Stromal cell of bone marrow (primary cell): ENCODE data around the gene RAB8A.
"Not testable (repeated sequence)": the region's sequence is repeated elsewhere in the genome, so short reads cannot be mapped to it uniquely, and the experiment has no call there.

ENCODE experiments used
- DNase-seq: peaks from one replicate; pipeline ENCODE4 v3.0.0-alpha.2; 2012; ENCODE audit warnings: low read depth

The RAB8A gene

GRCh38 chr19:16112778-16113177 is 1.1 kb downstream of the RAB8A start:
- DNase-seq = no peak

- no peak for DNase-seq
Observed at GRCh38 chr19:16113727-16114126, 2.0 kb downstream of the RAB8A start.

- no peak for DNase-seq
Observed at GRCh38 chr19:16115301-16116039, 3.8 kb downstream of the RAB8A start.

DNA sequence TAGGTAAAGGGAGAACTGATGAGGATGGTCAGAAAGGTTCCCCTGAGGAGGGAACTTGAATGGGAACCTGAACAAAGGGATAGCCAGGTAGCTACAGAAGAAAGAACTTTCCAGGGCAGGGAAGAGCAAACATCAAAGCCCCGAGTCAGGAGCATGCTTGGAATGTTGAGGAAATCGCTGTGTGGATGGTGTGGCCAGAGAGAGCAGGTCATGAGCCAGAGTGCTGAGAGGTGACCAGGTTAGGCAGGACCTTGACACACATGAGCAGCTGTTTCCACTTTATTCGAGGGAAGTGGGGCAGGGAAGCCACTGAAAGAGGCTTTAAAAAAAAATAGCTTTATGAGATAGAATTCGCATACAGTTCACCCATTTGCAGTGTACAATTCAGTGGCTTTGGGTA is 4.4 kb downstream of the RAB8A start:
- no peak for DNase-seq

DNA sequence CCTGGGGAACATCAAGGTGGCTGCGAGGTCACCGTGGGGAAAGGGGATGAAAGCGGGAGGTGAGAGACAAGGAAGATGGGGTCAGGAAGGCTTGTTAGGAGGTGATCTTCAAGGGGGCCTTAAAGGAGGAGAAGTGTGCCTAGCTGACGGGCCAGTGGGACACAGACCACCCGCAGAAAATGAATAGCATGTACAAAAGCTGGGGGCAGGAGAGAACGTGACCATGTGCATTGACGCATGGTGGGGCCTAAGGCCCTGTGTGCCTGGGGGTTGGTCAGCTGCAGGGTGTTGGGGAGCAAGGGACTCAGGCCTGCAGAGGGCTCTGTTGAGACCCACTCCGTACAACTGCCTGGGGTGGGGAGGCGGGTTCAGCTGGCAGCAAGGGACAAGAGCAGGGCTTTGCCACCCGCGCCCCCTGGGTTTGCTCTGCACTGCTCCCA is 5.9 kb downstream of the RAB8A start:
- no peak for DNase-seq

DNA sequence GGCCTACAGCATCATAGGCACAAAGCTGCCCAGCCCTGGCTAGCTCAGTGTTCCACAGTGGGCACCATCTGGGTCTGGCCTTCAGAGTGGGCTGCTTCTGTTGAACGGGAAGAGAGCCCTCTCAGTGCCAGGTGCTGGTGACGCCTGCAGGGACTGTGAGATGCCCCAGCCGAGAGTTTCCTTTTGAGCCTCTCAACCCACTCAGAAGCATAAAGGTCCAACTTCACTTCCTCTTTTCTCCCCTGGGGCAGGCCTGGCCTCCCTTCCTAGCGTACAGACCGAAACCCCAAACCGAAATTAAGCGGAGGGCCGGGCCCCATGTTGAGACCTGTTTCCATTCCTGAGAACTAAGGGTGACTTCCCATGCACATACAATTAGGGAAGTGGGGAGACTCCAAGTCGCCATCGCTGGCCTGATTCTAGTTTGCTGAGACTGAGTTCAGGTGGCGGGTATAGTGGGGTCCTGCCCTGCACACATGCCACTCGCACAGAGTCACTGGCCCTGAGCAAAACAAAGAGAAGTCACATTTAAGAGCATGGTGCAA is 6.9 kb downstream of the RAB8A start:
- no peak for DNase-seq

DNA sequence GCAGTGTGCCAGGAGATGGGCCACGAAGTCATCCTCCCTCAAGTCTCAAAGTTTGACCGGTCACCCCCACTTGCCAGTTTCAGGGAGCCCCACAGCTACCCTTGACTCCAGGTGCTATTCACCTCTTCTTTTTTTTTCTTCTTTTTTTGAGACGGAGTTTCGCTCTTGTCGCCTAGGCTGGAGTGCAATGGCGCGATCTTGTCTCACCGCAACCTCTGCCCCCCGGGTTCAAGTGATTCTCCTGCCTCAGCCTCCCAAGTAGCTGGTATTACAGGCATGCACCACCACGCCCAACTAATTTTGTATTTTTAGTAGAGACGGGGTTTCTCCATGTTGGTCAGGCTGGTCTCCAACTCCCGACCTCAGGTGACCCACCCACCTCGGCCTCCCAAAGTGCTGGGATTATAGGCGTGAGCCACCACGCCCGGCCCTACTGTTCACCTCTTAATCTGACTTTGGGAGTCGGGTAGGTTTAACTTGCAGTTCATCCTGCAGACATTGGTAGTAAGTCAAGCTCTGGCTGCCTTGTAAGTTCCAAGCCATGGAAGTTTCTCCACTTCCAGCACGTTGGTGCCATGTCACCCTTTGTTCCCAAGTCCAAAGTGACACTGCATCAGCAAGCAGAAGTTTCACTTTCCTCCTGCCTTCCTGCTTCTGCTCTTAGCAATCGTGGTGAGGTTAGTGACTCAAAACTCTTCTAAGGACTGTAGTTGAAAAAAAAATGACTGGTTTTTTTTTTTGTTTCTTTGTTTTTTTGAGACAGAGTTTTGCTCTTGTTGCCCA is 7.6 kb downstream of the RAB8A start:
- DNase-seq = not testable (repeated sequence)

DNA sequence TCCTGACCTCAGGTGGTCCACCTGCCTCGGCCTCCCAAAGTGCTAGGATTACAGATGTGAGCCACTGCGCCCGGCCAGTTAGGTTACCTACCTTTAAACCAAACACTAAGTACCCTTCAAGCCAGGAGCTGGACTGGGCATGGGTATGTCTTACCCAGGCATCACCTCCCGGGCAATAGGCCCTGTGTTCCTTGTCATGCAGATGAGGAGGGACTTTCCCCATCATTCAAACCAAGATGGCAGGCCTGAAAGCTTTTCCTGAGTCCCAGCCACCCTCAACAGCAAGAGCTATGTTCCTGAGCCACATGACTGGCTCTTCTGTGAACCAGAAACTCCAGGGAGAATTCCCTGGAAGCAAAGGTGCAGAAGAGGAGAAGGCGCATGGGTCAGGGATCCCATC is 9.5 kb downstream of the RAB8A start:
- DNase-seq = no peak

DNA sequence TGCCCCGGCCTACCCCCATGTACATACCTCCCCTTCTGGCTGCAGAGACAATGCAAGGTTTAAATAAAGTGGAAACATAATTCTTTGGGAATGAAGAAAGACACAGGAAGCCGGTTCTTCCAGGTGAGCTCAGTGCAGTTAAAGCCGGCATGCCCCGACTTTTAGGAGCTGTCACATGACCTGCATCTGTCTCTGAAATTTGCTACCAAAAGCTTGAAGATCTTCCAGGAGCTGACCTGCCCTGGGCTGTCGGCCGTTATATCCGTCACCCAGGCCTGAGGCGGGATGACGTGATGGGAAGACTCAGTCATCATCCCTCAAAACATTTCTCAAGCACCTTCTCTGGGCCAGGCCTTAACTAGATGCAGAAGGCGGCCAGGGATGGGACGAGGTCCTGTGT is 10.3 kb downstream of the RAB8A start:
- no peak for DNase-seq

GRCh38 chr19:16124953-16125352 is 13.3 kb downstream of the RAB8A start:
- no peak for DNase-seq

DNA sequence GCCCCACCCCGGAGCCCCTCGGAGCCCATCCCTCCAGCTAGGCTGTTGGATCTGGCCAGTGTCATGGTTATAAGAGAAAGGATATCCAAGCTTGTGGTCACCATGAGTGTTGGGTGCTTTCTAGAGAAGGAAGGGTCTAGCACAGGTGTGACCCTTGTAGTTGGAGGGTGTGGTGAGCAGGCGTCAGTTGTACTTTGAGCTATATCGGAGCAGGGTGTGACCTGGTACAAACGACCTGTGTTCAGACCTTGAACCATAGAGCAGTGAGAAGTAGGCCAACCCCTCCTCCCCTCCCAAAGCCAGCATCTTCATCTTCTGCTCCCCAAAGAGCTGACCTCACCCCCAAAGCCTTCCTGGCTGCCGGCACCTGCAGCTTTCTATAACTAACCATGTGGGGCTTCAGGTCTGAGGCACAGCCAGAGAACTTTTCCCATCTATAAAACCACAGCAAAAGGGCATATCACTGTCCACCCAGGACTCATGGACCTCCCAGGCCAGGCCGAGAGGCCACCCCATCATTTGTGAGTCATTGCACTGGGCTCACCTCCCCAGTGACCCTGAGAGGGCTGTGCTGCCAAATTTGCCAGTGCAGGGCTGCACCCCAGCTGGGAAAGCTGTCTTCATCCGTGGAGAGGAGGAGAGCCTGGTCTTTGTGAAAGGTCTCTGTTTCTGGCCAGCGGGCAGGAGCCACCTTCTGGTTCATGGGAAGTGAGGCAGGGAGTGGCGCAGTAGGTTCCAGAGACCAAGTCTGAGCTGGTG is 14.2 kb downstream of the RAB8A start:
- no peak for DNase-seq

DNA sequence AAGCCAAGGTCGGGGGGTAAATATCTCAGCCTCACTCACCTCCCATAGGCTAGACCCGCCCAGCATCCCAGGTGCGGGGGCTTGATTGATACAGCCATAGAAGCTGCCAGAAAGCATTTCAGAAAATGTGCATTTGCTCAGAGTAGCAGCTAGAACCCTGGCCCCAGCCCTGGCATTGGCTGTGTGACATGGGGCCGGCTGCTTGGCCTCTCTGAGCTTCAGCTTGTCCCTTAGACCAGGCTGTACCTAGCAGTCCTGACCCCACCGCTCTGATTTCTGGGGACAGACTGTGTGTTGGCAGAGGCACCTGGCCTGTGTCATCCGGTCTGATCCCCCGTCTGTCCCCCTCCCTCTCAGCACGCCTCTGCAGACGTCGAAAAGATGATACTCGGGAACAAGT is 15.4 kb downstream of the RAB8A start:
- no peak for DNase-seq

DNA sequence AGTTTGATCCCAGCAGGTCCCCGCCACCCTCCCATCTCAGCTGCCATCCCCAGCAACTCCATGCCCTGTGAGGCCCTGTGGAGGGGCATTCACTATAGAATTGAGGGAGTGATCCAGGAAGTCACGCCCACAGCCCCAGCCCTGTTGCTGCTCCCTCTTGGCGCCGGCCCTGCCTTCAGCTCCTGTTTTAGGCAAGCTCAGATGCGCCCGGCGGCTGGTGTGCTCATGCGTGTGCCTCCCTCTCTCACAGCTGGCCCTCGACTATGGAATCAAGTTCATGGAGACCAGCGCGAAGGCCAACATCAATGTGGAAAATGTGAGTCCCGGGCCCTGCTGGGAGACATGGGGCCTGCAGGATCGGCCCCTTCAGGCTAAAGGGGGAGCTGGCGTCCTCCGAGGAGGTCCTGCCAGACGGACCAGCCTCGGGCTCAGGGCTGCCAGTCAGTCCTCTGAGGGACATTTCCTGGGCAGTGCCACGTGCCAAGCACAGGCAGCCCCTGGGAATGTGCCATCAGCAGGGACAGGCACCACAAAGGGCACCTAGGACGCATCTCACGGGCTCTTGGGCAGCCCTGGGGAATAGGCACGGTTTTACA is 16.2 kb downstream of the RAB8A start:
- no peak for DNase-seq

GRCh38 chr19:16131648-16132047 is 20.0 kb downstream of the RAB8A start:
- no peak for DNase-seq

DNA sequence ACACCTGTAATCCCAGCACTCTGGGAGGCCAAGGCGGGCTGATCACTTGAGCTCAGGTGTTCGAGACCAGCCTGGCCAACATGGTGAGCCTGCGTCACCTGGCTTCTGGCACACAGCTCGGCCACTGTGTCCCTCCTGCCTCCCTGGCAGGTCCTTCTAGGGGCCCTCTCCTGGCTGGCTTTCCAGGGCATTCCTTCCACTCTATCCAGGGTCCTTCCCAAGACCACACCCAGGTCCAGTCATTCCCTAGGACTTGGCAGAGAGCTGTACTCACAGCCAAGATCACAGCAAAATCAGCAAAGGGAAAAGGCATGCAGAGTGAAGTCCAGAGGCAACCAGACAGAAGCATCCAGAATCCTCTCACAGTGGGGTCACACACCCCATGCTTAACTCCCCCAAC is 22.1 kb downstream of the RAB8A start:
- DNase-seq = no peak

DNA sequence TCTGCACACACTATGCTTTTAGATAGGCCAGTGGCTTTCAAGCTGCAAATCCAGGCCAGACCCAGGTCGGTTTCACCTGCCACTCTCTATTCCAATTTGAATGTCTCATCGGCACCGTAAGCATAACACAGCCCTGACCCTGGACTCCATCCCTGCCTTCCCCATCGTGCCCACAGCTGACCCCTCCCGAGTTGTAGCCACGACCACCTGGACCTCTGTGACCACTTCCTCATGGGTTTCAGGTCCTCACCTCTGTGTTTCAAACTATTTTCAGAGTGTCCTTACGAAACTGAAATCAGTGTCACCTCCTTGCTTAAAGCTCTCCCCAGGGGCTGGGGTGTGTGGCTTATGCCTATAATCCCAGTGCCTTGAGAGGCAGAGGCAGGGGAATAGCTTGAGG is 22.8 kb downstream of the RAB8A start:
- DNase-seq = no peak

- no peak for DNase-seq
Observed at GRCh38 chr19:16135430-16136127, 23.9 kb downstream of the RAB8A start.

- DNase-seq = no peak
Observed at GRCh38 chr19:16136185-16136999, 24.7 kb downstream of the RAB8A start.

- DNase-seq = no peak
Observed at GRCh38 chr19:16139752-16140151, 28.1 kb downstream of the RAB8A start.

- DNase-seq = no peak
Observed at GRCh38 chr19:16141043-16141442, 29.4 kb downstream of the RAB8A start.
